HCT116 (cell line): ENCODE results near the gene FAM76B. TPM values are rescaled to one million over a fixed set of nuclear protein-coding genes. Genes with fewer than 3 reads are reported as not detected.

Experiments
- ATAC-seq: fragments of 200-7000 bp; cut with Tn5 transposase; 2 replicates; pipeline ENCODE4 v1.9.1; 2020; ENCODE audit warnings: mild to moderate bottlenecking, moderate library complexity
- BruUV-seq: library from RNA; stranded (reverse); fragments of 400-500 nt; replicated peaks from 2 replicates; lab custom pipeline; 2021; lab: Mats Ljungman, UMichigan
- CTCF ChIA-PET: fragments of 300-600 bp; sonication (Branson Sonifier 250); formaldehyde crosslinking; loops from one replicate; lab custom pipeline; 2021; ENCODE audit warnings: antibody characterized with exemption; lab: Charles Lee
- POLR2A ChIA-PET: fragments of 300-600, 350-600 bp; sonication (Branson Sonifier 250); formaldehyde crosslinking; loops from one replicate; lab custom pipeline; 2021; ENCODE audit warnings: antibody characterized with exemption; lab: Charles Lee
- RAD21 ChIA-PET, 2 experiments: fragments of 300-600 bp; sonication (Branson Sonifier 250); formaldehyde crosslinking; loops; one replicate each; lab custom pipeline; 2023; ENCODE audit warnings: low total read pairs in 2 of 2; ENCODE audit not compliant: uncharacterized antibody in 2 of 2, unreplicated experiment in 2 of 2, low non-redundant PET in 1 of 2; lab: Charles Lee
- DNase-seq: peaks from one replicate; pipeline ENCODE4 v3.0.0-alpha.2; 2010; ENCODE audit warnings: low read depth, low spot score
- H2AFZ ChIP-seq: fragments of 200-600 bp; shearing (Covaris generic), sonication (generic); 2 replicates; pipeline ENCODE4 v1.6.1; 2017; ENCODE audit warnings: low read depth, mixed run types, mixed read lengths, antibody characterized with exemption, low read length; ENCODE audit not compliant: poor library complexity, severe bottlenecking
- H3K27ac ChIP-seq: 2 replicates; pipeline ENCODE4 v1.5.1; 2012; ENCODE audit warnings: low read depth, low read length
- H3K27me3 ChIP-seq: fragments of 200-600 bp; sonication (generic); 2 replicates; pipeline ENCODE4 v1.6.1; 2016; ENCODE audit warnings: mixed run types, low read length, mixed read lengths; ENCODE audit not compliant: insufficient read depth
- H3K36me3 ChIP-seq, 2 experiments: fragments of 200-500 bp in 1 of 2; fragments of 200-600 bp in 1 of 2; sonication (Bioruptor generic) in 1 of 2; sonication (generic) in 1 of 2; 2 replicates each; pipeline versions ENCODE4 v1.5.1 to v1.6.1; 2014 to 2016; ENCODE audit warnings: low read length in 2 of 2, inconsistent platforms in 1 of 2, mixed read lengths in 1 of 2, mixed run types in 1 of 2; ENCODE audit not compliant: insufficient read depth in 2 of 2, control insufficient read depth in 1 of 2
- H3K4me1 ChIP-seq, 2 experiments: fragments of 200-600 bp in 1 of 2; sonication (generic) in 1 of 2; 2 replicates each; pipeline versions ENCODE4 v1.5.1 to v1.6.1; 2012 to 2017; ENCODE audit warnings: low read length in 2 of 2, inconsistent platforms in 1 of 2, mild to moderate bottlenecking in 1 of 2, mixed read lengths in 1 of 2, mixed run types in 1 of 2, moderate library complexity in 1 of 2; ENCODE audit not compliant: insufficient read depth in 2 of 2, control insufficient read depth in 1 of 2
- H3K4me2 ChIP-seq: fragments of 200-600 bp; sonication (generic); 2 replicates; pipeline ENCODE4 v1.6.1; 2017; ENCODE audit warnings: mixed run types, low read length, mixed read lengths
- H3K4me3 ChIP-seq, 2 experiments: fragments of 200-600 bp in 1 of 2; sonication (generic) in 1 of 2; replicated peaks in 1 of 2; 2 replicates each; pipeline ENCODE4 v1.5.1; 2011 to 2016; ENCODE audit warnings: low read length in 2 of 2, control low read depth in 1 of 2, low read depth in 1 of 2, mild to moderate bottlenecking in 1 of 2, mixed read lengths in 1 of 2, mixed run types in 1 of 2
- H3K79me2 ChIP-seq: fragments of 200-600 bp; sonication (generic); 2 replicates; pipeline ENCODE4 v1.6.1; 2017; ENCODE audit warnings: mild to moderate bottlenecking, mixed run types, low read length, moderate library complexity, mixed read lengths; ENCODE audit not compliant: insufficient read depth
- H3K9ac ChIP-seq: fragments of 200-600 bp; sonication (generic); 2 replicates; pipeline ENCODE4 v1.6.1; 2016; ENCODE audit warnings: low read length, mixed read lengths
- H3K9me2 ChIP-seq: fragments of 200-600 bp; sonication (generic), shearing (Covaris generic); 2 replicates; pipeline ENCODE4 v1.6.1; 2017; ENCODE audit warnings: mixed run types, mild to moderate bottlenecking, moderate library complexity; ENCODE audit not compliant: insufficient read depth
- H3K9me3 ChIP-seq, 2 experiments: fragments of 200-500 bp in 1 of 2; fragments of 200-600 bp in 1 of 2; sonication (Bioruptor generic) in 1 of 2; sonication (generic) in 1 of 2; 2 replicates each; pipeline ENCODE4 v1.6.1; 2014 to 2017; ENCODE audit warnings: low read length in 2 of 2, mixed read lengths in 2 of 2, inconsistent platforms in 1 of 2, low read depth in 1 of 2, mild to moderate bottlenecking in 1 of 2, mixed run types in 1 of 2, moderate library complexity in 1 of 2; ENCODE audit not compliant: control insufficient read depth in 1 of 2, insufficient read depth in 1 of 2
- H4K20me1 ChIP-seq: fragments of 200-600 bp; sonication (generic), shearing (Covaris generic); 2 replicates; pipeline ENCODE4 v1.6.1; 2017; ENCODE audit warnings: mixed run types, mild to moderate bottlenecking, moderate library complexity; ENCODE audit not compliant: insufficient read depth
- CEBPB ChIP-seq: IDR thresholded peaks from 2 replicates; pipeline ENCODE4 v1.6.1; 2012; ENCODE audit warnings: low read depth
- EGR1 ChIP-seq: IDR thresholded peaks from 2 replicates; pipeline ENCODE4 v1.6.1; 2012; ENCODE audit warnings: low read depth
- EZH2phosphoT487 ChIP-seq: fragments of 200-600 bp; IDR thresholded peaks from 2 replicates; pipeline ENCODE4 v1.6.1; 2018; ENCODE audit warnings: antibody characterized with exemption, borderline replicate concordance
- JUND ChIP-seq: IDR thresholded peaks from 2 replicates; pipeline ENCODE4 v1.6.1; 2012
- MAX ChIP-seq: IDR thresholded peaks from 2 replicates; pipeline ENCODE4 v1.6.1; 2012
- POLR2A ChIP-seq: IDR thresholded peaks from 2 replicates; pipeline ENCODE4 v1.7.0; 2011; ENCODE audit warnings: borderline replicate concordance; ENCODE audit not compliant: insufficient read depth, insufficient read length; ENCODE audit errors: extremely low read depth
- POLR2AphosphoS5 ChIP-seq: IDR thresholded peaks from 2 replicates; pipeline ENCODE4 v1.6.1; 2011; ENCODE audit warnings: mild to moderate bottlenecking, low read depth, low read length, moderate library complexity
- RAD21 ChIP-seq: IDR thresholded peaks from 2 replicates; pipeline ENCODE4 v1.6.1; 2012; ENCODE audit warnings: low read depth, mild to moderate bottlenecking
- REST ChIP-seq: IDR thresholded peaks from 2 replicates; pipeline ENCODE4 v1.6.1; 2012; ENCODE audit warnings: low read depth
- SIN3A ChIP-seq: IDR thresholded peaks from 2 replicates; pipeline ENCODE4 v1.6.1; 2012; ENCODE audit warnings: low read depth
- SP1 ChIP-seq: IDR thresholded peaks from 2 replicates; pipeline ENCODE4 v1.6.1; 2012; ENCODE audit warnings: low read depth
- SRF ChIP-seq: IDR thresholded peaks from 2 replicates; pipeline ENCODE4 v1.6.1; 2012; ENCODE audit warnings: low read depth
- TCF7L2 ChIP-seq: IDR thresholded peaks from 2 replicates; pipeline ENCODE4 v1.7.0; 2011; ENCODE audit warnings: borderline replicate concordance, inconsistent platforms; ENCODE audit not compliant: insufficient read depth, insufficient read length; ENCODE audit errors: extremely low read depth
- YY1 ChIP-seq: IDR thresholded peaks from 2 replicates; pipeline ENCODE4 v1.6.1; 2011; ENCODE audit warnings: low read length, low read depth, moderate library complexity, mild to moderate bottlenecking; ENCODE audit not compliant: insufficient replicate concordance; ENCODE audit errors: extremely low read depth
- ZBTB33 ChIP-seq: IDR thresholded peaks from 2 replicates; pipeline ENCODE4 v1.6.1; 2011; ENCODE audit warnings: mild to moderate bottlenecking, low read length, moderate library complexity; ENCODE audit not compliant: insufficient replicate concordance; ENCODE audit errors: extremely low read depth
- ZNF274 ChIP-seq: fragments of 200-500 bp; sonication (Bioruptor generic); IDR thresholded peaks from 2 replicates; pipeline ENCODE4 v1.6.1; 2014; ENCODE audit warnings: mild to moderate bottlenecking, low read depth, low read length, inconsistent platforms
- intact Hi-C: fragments of 100-400 bp; cut with micrococcal nuclease; formaldehyde crosslinking; loops from 2 replicates; pipeline ENCODE4 v1.10.0; 2022
- total RNA-seq: library from RNA; stranded (reverse); gene quantifications from one replicate; pipeline ENCODE4 v1.2.1, GENCODE V29; 2021; ENCODE audit not compliant: unreplicated experiment

The FAM76B gene
- total RNA-seq, 1 experiment from 2014 or later = 27.5 TPM

- no peak for TF ChIP-seq REST
- TF ChIP-seq CEBPB = no peak
- TF ChIP-seq TCF7L2 = no peak
- no peak for TF ChIP-seq ZNF274
Observed at GRCh38 chr11:95736809-95737208, 52.8 kb downstream of the FAM76B start (continued).

GRCh38 chr11:95736355-95736754 is 53.2 kb downstream of the FAM76B start:
- TF ChIP-seq ZBTB33 = no peak
- TF ChIP-seq POLR2A = no peak
- no peak for TF ChIP-seq EGR1
- TF ChIP-seq SRF = no peak
- no peak for TF ChIP-seq EZH2phosphoT487
- no peak for TF ChIP-seq JUND
- TF ChIP-seq RAD21 = no peak
- TF ChIP-seq POLR2AphosphoS5 = no peak
- TF ChIP-seq CEBPB = no peak
- no peak for TF ChIP-seq YY1
- TF ChIP-seq SP1 = no peak
- TF ChIP-seq SIN3A = no peak
- no peak for TF ChIP-seq MAX
- no peak for ATAC-seq

More at GRCh38 chr11:95736355-95736754, 53.2 kb downstream of the FAM76B start:
- H3K4me3 ChIP-seq = no peak overlapping the region
- no TSS peak for BruUV-seq
- no peak overlapping the region for H3K4me2 ChIP-seq
- H3K79me2 ChIP-seq = no peaks in the 10 kb centered on the region
- POLR2A ChIA-PET = no interaction called here
- intact Hi-C loops = no loop called here
- CTCF ChIA-PET = interaction anchor here (2.1 kb wide), 1 partner anchor 31 kb away, joined by 10 read pairs; no protein-coding TSS in a partner anchor
- H3K9me3 ChIP-seq = no peaks in the 10 kb centered on the region
- no peak overlapping the region for H3K9ac ChIP-seq
- no peak for DNase-seq
- RAD21 ChIA-PET = no interaction called here
- H4K20me1 ChIP-seq = no peaks in the 10 kb centered on the region
- no peak overlapping the region for H2AFZ ChIP-seq
- H3K4me1 ChIP-seq = no peaks in the 10 kb centered on the region
- H3K36me3 ChIP-seq = no peaks in the 10 kb centered on the region
- no peak overlapping the region for H3K27ac ChIP-seq
- H3K27me3 ChIP-seq = peaks cover 17% of the 10 kb centered on the region; the same call in 1 of the 2 replicates
- no peaks in the 10 kb centered on the region for H3K9me2 ChIP-seq
